Ovary (tissue), 3 donors: Measurements from ENCODE around the gene CCDC33.
A peak's percentile ranks its signal among the peaks of the same experiment; 100 is the strongest.

ENCODE experiments used
- EP300 ChIP-seq: sonication (generic); formaldehyde crosslinking; IDR thresholded peaks from one replicate; pipeline ENCODE4 v1.6.1; 2017; ENCODE audit warnings: antibody characterized with exemption
- POLR2A ChIP-seq: fragments of 450-650 bp; IDR thresholded peaks from one replicate; pipeline ENCODE4 v1.6.1; 2017; ENCODE audit warnings: antibody characterized with exemption, mild to moderate bottlenecking, moderate library complexity
- TF ChIP-seq, protein P1 (sequence below), 3 donors: fragments of 450-650 bp in 2 of 3; fragments of 200-600 bp in 1 of 3; IDR thresholded peaks; one replicate each; pipeline versions ENCODE4 v1.5.1 to v1.8.0; 2016 to 2022; ENCODE audit warnings: antibody characterized with exemption in 3 of 3, mild to moderate bottlenecking in 1 of 3
- donor health status: DM: no; HTN: no; CAD: no.

DNA sequence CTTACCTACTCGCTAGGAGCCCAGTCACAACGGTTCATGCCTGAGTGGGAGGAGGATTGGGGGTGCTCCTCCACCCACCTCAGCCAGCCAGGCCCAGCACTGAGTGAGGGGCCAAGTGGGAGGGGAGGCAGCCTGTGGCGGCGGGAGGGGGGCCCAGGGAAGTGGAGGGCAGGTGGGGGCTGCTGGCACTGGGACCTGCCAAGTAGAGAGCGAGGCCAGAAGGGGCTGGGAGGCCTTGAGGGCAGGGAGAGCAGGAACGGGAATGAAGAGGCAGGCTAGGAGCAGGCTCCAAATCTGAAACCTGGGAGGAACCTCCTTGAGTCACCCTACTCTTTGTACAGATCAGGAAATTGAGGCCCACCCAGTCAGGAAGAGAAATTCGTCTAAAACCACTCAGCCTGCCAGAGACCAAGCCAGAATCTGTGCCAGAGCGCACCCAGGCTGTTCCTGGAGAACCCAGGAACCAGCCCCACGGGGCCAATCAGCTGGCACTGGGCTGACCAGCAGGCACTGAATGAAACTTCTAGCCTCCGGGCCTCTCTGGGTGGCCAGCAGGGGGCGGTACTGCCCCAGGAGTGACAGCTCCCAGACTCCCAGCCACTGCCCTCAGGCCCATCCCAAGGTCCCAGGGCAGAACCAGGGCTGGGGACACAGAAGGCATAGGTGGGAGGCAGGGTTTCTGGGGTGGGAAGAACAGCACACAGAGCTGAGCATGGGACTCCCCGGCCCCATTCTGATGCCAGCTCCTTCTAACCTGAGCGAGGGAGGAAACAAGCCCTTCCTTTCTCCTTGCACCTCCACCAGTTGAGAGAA lies 146.1 kb downstream of the CCDC33 start:
- TF ChIP-seq, protein P1, sequence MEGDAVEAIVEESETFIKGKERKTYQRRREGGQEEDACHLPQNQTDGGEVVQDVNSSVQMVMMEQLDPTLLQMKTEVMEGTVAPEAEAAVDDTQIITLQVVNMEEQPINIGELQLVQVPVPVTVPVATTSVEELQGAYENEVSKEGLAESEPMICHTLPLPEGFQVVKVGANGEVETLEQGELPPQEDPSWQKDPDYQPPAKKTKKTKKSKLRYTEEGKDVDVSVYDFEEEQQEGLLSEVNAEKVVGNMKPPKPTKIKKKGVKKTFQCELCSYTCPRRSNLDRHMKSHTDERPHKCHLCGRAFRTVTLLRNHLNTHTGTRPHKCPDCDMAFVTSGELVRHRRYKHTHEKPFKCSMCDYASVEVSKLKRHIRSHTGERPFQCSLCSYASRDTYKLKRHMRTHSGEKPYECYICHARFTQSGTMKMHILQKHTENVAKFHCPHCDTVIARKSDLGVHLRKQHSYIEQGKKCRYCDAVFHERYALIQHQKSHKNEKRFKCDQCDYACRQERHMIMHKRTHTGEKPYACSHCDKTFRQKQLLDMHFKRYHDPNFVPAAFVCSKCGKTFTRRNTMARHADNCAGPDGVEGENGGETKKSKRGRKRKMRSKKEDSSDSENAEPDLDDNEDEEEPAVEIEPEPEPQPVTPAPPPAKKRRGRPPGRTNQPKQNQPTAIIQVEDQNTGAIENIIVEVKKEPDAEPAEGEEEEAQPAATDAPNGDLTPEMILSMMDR (IDR thresholded peaks at IDR 0.05): peak; percentile 86 to 96 (median 96)
- peak; percentile 22 for TF ChIP-seq POLR2A
- TF ChIP-seq EP300: no peak
